H9 (cell line): Measurements from ENCODE around the gene ITGA8. TPM values are rescaled to one million over a fixed set of nuclear protein-coding genes. Genes with fewer than 3 reads are reported as not detected.

Source experiments
- DNase-seq: peaks from one replicate; pipeline ENCODE4 v3.0.0-alpha.2; 2017
- H2AFZ ChIP-seq: one replicate; pipeline ENCODE4 v1.6.1; 2013; ENCODE audit warnings: mild to moderate bottlenecking, low read length, control low read depth, moderate library complexity
- H2AK5ac ChIP-seq: 2 replicates; pipeline ENCODE4 v1.6.1; 2013; ENCODE audit warnings: low read length, control low read depth, mixed read lengths; ENCODE audit not compliant: insufficient read length
- H2BK120ac ChIP-seq: one replicate; pipeline ENCODE4 v1.6.1; 2013; ENCODE audit warnings: low read depth, mild to moderate bottlenecking, low read length, control low read depth, inconsistent platforms; ENCODE audit not compliant: poor library complexity, severe bottlenecking
- H2BK12ac ChIP-seq: 2 replicates; pipeline ENCODE4 v1.6.1; 2013; ENCODE audit warnings: low read length, control low read depth, mixed read lengths, low read depth; ENCODE audit not compliant: insufficient read length
- H2BK15ac ChIP-seq: 2 replicates; pipeline ENCODE4 v1.6.1; 2013; ENCODE audit warnings: low read depth, low read length, control low read depth
- H2BK20ac ChIP-seq: one replicate; pipeline ENCODE4 v1.6.1; 2013; ENCODE audit warnings: low read depth, mild to moderate bottlenecking, low read length, control low read depth, inconsistent platforms; ENCODE audit not compliant: poor library complexity, severe bottlenecking
- H2BK5ac ChIP-seq: 2 replicates; pipeline ENCODE4 v1.6.1; 2013; ENCODE audit warnings: low read length, control low read depth, mixed read lengths; ENCODE audit not compliant: insufficient read length
- H3K14ac ChIP-seq: 2 replicates; pipeline ENCODE4 v1.6.1; 2013; ENCODE audit warnings: low read length, control low read depth; ENCODE audit not compliant: insufficient read depth
- H3K18ac ChIP-seq: 2 replicates; pipeline ENCODE4 v1.6.1; 2013; ENCODE audit warnings: low read depth, mild to moderate bottlenecking, mixed read lengths, low read length, control low read depth; ENCODE audit not compliant: insufficient read length
- H3K23ac ChIP-seq: 2 replicates; pipeline ENCODE4 v1.6.1; 2013; ENCODE audit warnings: low read length, control low read depth, mixed read lengths, low read depth; ENCODE audit not compliant: insufficient read length
- H3K23me2 ChIP-seq: 2 replicates; pipeline ENCODE4 v1.6.1; 2013; ENCODE audit warnings: low read depth, mild to moderate bottlenecking, mixed read lengths, low read length, control low read depth; ENCODE audit not compliant: insufficient read length, poor library complexity, severe bottlenecking
- H3K27ac ChIP-seq: 2 replicates; pipeline ENCODE4 v1.5.1; 2013; ENCODE audit warnings: low read length, control low read depth, mixed read lengths, low read depth; ENCODE audit not compliant: insufficient read length
- H3K27me3 ChIP-seq: 2 replicates; pipeline ENCODE4 v1.6.1; 2013; ENCODE audit warnings: low read length, control low read depth, inconsistent platforms; ENCODE audit not compliant: insufficient read depth
- H3K4ac ChIP-seq: 2 replicates; pipeline ENCODE4 v1.6.1; 2013; ENCODE audit warnings: low read depth, mild to moderate bottlenecking, control low read depth, inconsistent platforms, low read length, moderate library complexity
- H3K4me1 ChIP-seq: 2 replicates; pipeline ENCODE4 v1.6.1; 2013; ENCODE audit warnings: low read length, control low read depth, inconsistent platforms; ENCODE audit not compliant: insufficient read depth
- H3K4me2 ChIP-seq: 2 replicates; pipeline ENCODE4 v1.6.1; 2013; ENCODE audit warnings: low read length, control low read depth, mixed read lengths; ENCODE audit not compliant: insufficient read length, insufficient read depth
- H3K56ac ChIP-seq: 2 replicates; pipeline ENCODE4 v1.6.1; 2013; ENCODE audit warnings: low read depth, mild to moderate bottlenecking, mixed read lengths, low read length, control low read depth; ENCODE audit not compliant: insufficient read length
- H3K79me1 ChIP-seq: 2 replicates; pipeline ENCODE4 v1.6.1; 2013; ENCODE audit warnings: low read depth, mild to moderate bottlenecking, moderate library complexity, low read length, control low read depth, inconsistent platforms; ENCODE audit not compliant: insufficient read depth, poor library complexity, severe bottlenecking
- H3K79me2 ChIP-seq: 2 replicates; pipeline ENCODE4 v1.6.1; 2013; ENCODE audit warnings: low read length, control low read depth, inconsistent platforms; ENCODE audit not compliant: insufficient read depth
- H3K9ac ChIP-seq: 2 replicates; pipeline ENCODE4 v1.6.1; 2013; ENCODE audit warnings: low read length, control low read depth, mixed read lengths; ENCODE audit not compliant: insufficient read length; ENCODE audit errors: extremely low read depth
- H3K9me3 ChIP-seq: one replicate; pipeline ENCODE4 v1.6.1; 2013; ENCODE audit warnings: low read depth, low read length, inconsistent platforms; ENCODE audit not compliant: control insufficient read depth
- H3T11ph ChIP-seq: one replicate; pipeline ENCODE4 v1.6.1; 2013; ENCODE audit warnings: mild to moderate bottlenecking, low read length, control low read depth, inconsistent platforms
- H4K20me1 ChIP-seq: one replicate; pipeline ENCODE4 v1.6.1; 2013; ENCODE audit not compliant: control insufficient read depth, insufficient read length, insufficient read depth
- H4K5ac ChIP-seq: 2 replicates; pipeline ENCODE4 v1.6.1; 2013; ENCODE audit warnings: low read depth, mild to moderate bottlenecking, mixed read lengths, low read length, control low read depth; ENCODE audit not compliant: insufficient read length
- H4K8ac ChIP-seq: replicated peaks from 2 replicates; pipeline ENCODE4 v1.6.1; 2013; ENCODE audit warnings: low read length, control low read depth, mixed read lengths, low read depth; ENCODE audit not compliant: insufficient read length
- H4K91ac ChIP-seq: 2 replicates; pipeline ENCODE4 v1.6.1; 2013; ENCODE audit warnings: low read depth, mild to moderate bottlenecking, moderate library complexity, mixed read lengths, low read length, control low read depth; ENCODE audit not compliant: insufficient read length
- H3K27ac Mint-ChIP-seq, 3 experiments: 2 replicates in 2 of 3; 3 replicates in 1 of 3; pipeline ENCODE4 v1.8.0; 2020 to 2021; ENCODE audit warnings: mixed read lengths in 3 of 3, mild to moderate bottlenecking in 1 of 3, moderate library complexity in 1 of 3
- H3K27me3 Mint-ChIP-seq: 2 replicates; pipeline ENCODE4 v1.8.0; 2021; ENCODE audit warnings: low read depth, mild to moderate bottlenecking, moderate library complexity, mixed read lengths
- H3K36me3 Mint-ChIP-seq, 3 experiments: 2 replicates in 2 of 3; 3 replicates in 1 of 3; pipeline ENCODE4 v1.8.0; 2020 to 2021; ENCODE audit warnings: low read depth in 3 of 3, mixed read lengths in 3 of 3; ENCODE audit not compliant: insufficient read depth in 1 of 3
- H3K4me1 Mint-ChIP-seq, 2 experiments: 2 replicates each; pipeline ENCODE4 v1.8.0; 2020; ENCODE audit warnings: mixed read lengths in 2 of 2
- H3K4me3 Mint-ChIP-seq, 2 experiments: 2 replicates in 1 of 2; 3 replicates in 1 of 2; pipeline ENCODE4 v1.8.0; 2020 to 2021; ENCODE audit warnings: mild to moderate bottlenecking in 2 of 2, mixed read lengths in 2 of 2, moderate library complexity in 1 of 2
- H3K9me3 Mint-ChIP-seq, 2 experiments: 2 replicates in 1 of 2; 3 replicates in 1 of 2; pipeline ENCODE4 v1.8.0; 2020; ENCODE audit warnings: mild to moderate bottlenecking in 2 of 2, mixed read lengths in 2 of 2, moderate library complexity in 1 of 2
- CTCF ChIP-seq: fragments of 200-600 bp; sonication (generic); conservative IDR thresholded peaks from 3 replicates; pipeline ENCODE4 v1.8.0; 2021; ENCODE audit warnings: antibody characterized with exemption, mild to moderate bottlenecking
- WGBS: extraction: QIAGEN DNeasy Blood & Tissue Kit; methylation state at CpG from one replicate; pipeline ENCODE4 v1.1.7; 2013; ENCODE audit warnings: missing lambda C conversion rate, low lambda C conversion rate, mixed read lengths; ENCODE audit not compliant: insufficient read length; ENCODE audit errors: extremely low coverage; 5-methylcytosine and 5-hydroxymethylcytosine counted together
- total RNA-seq: library from RNA; stranded (reverse); gene quantifications from 2 replicates; pipeline ENCODE4 v1.2.1, GENCODE V29; 2021

The ITGA8 gene
- total RNA-seq, 1 experiment from 2014 or later, result not detected

DNA sequence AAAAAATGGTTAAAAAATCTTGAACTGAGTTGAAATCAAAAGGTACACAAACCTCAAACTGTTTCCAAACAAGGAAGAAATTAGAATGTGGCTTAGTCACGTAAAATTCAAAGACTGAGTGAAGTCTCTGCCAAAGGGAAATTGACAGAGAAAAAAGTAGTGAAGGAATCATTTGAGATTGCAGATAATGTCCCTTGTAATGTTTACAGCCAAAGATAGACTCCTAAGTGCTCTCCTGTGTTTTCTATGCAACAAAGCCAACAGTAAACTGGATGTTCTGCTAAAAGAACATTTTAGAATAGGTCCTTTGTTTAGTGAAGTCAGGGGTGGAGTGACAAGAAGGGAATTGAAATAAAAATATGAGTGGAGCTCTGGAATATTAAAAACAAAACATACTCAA lies 117.9 kb downstream of the ITGA8 start:
- Histone ChIP-seq H3K4ac (no peak overlapping the region), H4K91ac (no peak overlapping the region), H3K27ac (no peak overlapping the region), H3K79me2 (no peaks in the 10 kb centered on the region), H3K18ac (no peak overlapping the region), H2BK120ac (no peak overlapping the region), H2BK20ac (no peak overlapping the region), H4K5ac (no peak overlapping the region), H3K56ac (no peak overlapping the region), H4K8ac (no peak overlapping the region), H4K20me1 (no peaks in the 10 kb centered on the region), H2BK15ac (no peak overlapping the region), H3K14ac (no peak overlapping the region), H3K23me2 (no peaks in the 10 kb centered on the region), H2BK5ac (no peak overlapping the region), H3T11ph (no peak overlapping the region), H2AFZ (no peak overlapping the region), H3K79me1 (no peaks in the 10 kb centered on the region), H3K9me3 (no peaks in the 10 kb centered on the region), H2BK12ac (no peak overlapping the region), H3K4me2 (no peak overlapping the region), H3K4me1 (no peaks in the 10 kb centered on the region; the same call in 1 of the 2 replicates), H3K23ac (no peak overlapping the region), H3K9ac (no peak overlapping the region), H3K27me3 (no peaks in the 10 kb centered on the region), H2AK5ac (no peak overlapping the region)
- no peaks in the 10 kb centered on the region for H3K36me3 Mint-ChIP-seq
- no peak for DNase-seq
- peaks cover 24% of the 10 kb centered on the region for H3K27me3 Mint-ChIP-seq
- WGBS, result no CpG with 5 or more reads among the region's 1 CpG
- H3K27ac Mint-ChIP-seq, result no peak overlapping the region
- H3K4me1 Mint-ChIP-seq, result peaks cover 0 to 2% of the 10 kb centered on the region in 2 experiments; a peak in 1 of 4 replicates
- no peaks in the 10 kb centered on the region; a peak in 1 of 5 replicates for H3K9me3 Mint-ChIP-seq
- TF ChIP-seq CTCF, result no peak
- H3K4me3 Mint-ChIP-seq, result no peak overlapping the region
